ENCODE results near the gene ATP6V1D. TPM values are rescaled to one million over a fixed set of nuclear protein-coding genes. Genes with fewer than 3 reads are reported as not detected.
"Not testable (repeated sequence)": the region's sequence is repeated elsewhere in the genome, so short reads cannot be mapped to it uniquely, and the experiment has no call there.

ATP6V1D gene
- 100 to 1,000 TPM in 1 of 2 donors, 10 to 100 TPM in 1; 58.2 to 134 TPM for total RNA-seq
- 10 to 100 TPM; 49.6 to 62.3 TPM for polyA plus RNA-seq
- long read RNA-seq, donor 1, transcript ATP6V1D-201 (9 exons, 1,845 nt), result major isoform, 20 of 28 reads
- long read RNA-seq, donor 1, partial matches to known transcripts, result 5 of 28 reads
- long read RNA-seq, donor 1, other reads (novel, unspliced or antisense), result 0 of 28 reads
- long read RNA-seq, donor 2, transcript ATP6V1D-201 (9 exons, 1,845 nt), result major isoform, 8 of 9 reads
- long read RNA-seq, donor 2, partial matches to known transcripts, result 0 of 9 reads
- long read RNA-seq, donor 2, other reads (novel, unspliced or antisense), result 0 of 9 reads
- long read RNA-seq, donor 3, transcript ATP6V1D-201 (9 exons, 1,845 nt), result major isoform, 13 of 15 reads
- long read RNA-seq, donor 3, partial matches to known transcripts, result 0 of 15 reads
- long read RNA-seq, donor 3, other reads (novel, unspliced or antisense), result 0 of 15 reads
- long read RNA-seq, donor 4, partial matches to known transcripts, result 0 of 4 reads
- long read RNA-seq, donor 4, other reads (novel, unspliced or antisense), result 0 of 4 reads
- long read RNA-seq, donor 5, transcript ATP6V1D-201 (9 exons, 1,845 nt), result major isoform, 16 of 19 reads
- long read RNA-seq, donor 5, partial matches to known transcripts, result 0 of 19 reads
- long read RNA-seq, donor 5, other reads (novel, unspliced or antisense), result 0 of 19 reads

GRCh38 chr14:67359775-67360469 lies at the start of gene ATP6V1D, which contains the start of gene EIF2S1:
TSS of gene ATP6V1D (minus strand) at chr14:67359804. CDS start at chr14:67359698, 106 bp downstream.
TSS of gene EIF2S1 (plus strand) at chr14:67360328. CDS start at chr14:67364768, 4,440 bp downstream.
- peaks cover 0 to 24% (median 11%) of the 10 kb centered on the region in 5 donors for H3K4me1 ChIP-seq (ENCODE audit: control insufficient read depth in 5 of 5, insufficient read depth in 5 of 5, low read length in 5 of 5)
- H3K9me3 ChIP-seq (ENCODE audit: control insufficient read depth in 4 of 4, insufficient read depth in 3 of 4, low read length in 3 of 4), result no peaks in the 10 kb centered on the region
- WGBS, 2 donors, result 0% methylated on average over 46 to 47 of the region's 47 CpGs
- H3K36me3 ChIP-seq (ENCODE audit: control insufficient read depth in 4 of 4, insufficient read depth in 4 of 4, low read length in 4 of 4), result peaks cover 0 to 7% (median 1%) of the 10 kb centered on the region in 4 donors
- no peaks in the 10 kb centered on the region for H3K27me3 ChIP-seq (ENCODE audit: control insufficient read depth in 3 of 3, insufficient read depth in 3 of 3, low read length in 2 of 3)
- H3K9ac ChIP-seq (ENCODE audit: insufficient read depth in 1 of 2, low read length in 2 of 2), result peak within 1 kb of the TSS; percentile 80 to 98
- peak within 1 kb of the TSS; percentile 83 for H3K4me3 ChIP-seq
- ATAC-seq (ENCODE audit: insufficient read depth, low FRiP score) (peak; percentile 95), DNase-seq (peak; percentile 100)
- H3K27ac ChIP-seq (ENCODE audit: low read depth in 1 of 2, low read length in 1 of 2), result peak within 1 kb of the TSS; percentile 92 to 93
- TF ChIP-seq, protein P1, sequence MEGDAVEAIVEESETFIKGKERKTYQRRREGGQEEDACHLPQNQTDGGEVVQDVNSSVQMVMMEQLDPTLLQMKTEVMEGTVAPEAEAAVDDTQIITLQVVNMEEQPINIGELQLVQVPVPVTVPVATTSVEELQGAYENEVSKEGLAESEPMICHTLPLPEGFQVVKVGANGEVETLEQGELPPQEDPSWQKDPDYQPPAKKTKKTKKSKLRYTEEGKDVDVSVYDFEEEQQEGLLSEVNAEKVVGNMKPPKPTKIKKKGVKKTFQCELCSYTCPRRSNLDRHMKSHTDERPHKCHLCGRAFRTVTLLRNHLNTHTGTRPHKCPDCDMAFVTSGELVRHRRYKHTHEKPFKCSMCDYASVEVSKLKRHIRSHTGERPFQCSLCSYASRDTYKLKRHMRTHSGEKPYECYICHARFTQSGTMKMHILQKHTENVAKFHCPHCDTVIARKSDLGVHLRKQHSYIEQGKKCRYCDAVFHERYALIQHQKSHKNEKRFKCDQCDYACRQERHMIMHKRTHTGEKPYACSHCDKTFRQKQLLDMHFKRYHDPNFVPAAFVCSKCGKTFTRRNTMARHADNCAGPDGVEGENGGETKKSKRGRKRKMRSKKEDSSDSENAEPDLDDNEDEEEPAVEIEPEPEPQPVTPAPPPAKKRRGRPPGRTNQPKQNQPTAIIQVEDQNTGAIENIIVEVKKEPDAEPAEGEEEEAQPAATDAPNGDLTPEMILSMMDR (IDR thresholded peaks at IDR 0.05; ENCODE audit: control extremely low read depth, extremely low read depth), result peak; percentile 82

DNA sequence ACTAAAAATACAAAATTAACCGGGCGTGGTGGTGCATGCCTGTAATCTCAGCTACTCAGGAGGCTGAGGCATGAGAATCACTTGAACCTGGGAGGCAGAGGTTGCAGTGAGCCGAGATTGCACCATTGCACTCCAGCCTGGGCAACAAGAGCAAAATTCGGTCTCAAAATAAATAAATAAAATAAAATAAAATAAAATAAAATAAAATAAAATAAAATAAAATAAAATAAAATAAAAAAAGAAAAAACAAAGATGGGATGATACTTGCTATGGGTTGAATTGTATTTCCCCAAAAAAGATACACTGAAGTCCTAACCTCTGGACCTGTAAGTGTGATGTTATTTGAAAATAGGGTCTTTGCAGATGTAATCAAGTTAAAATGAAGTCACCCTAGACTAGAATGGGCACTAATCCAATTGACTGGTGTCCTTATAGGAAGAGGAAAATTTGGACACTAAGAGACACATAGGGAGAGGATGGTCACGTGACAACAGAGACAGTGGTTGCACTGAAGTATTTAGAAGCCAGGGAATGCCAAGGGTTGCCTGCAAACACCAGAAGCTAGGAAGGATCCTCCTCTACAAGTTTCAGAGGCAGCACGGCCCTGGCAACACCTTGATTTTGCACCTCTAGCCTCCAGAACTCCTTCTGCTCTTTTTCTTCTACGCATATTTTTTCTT lies 48.7 kb upstream of the ATP6V1D start:
- not testable (repeated sequence) for DNase-seq; H3K36me3 ChIP-seq (ENCODE audit: control insufficient read depth in 4 of 4, insufficient read depth in 4 of 4, low read length in 4 of 4); H3K9ac ChIP-seq (ENCODE audit: insufficient read depth in 1 of 2, low read length in 2 of 2); H3K4me1 ChIP-seq (ENCODE audit: control insufficient read depth in 5 of 5, insufficient read depth in 5 of 5, low read length in 5 of 5); H3K4me3 ChIP-seq; H3K27ac ChIP-seq (ENCODE audit: low read depth in 1 of 2, low read length in 1 of 2); ATAC-seq (ENCODE audit: insufficient read depth, low FRiP score); H3K9me3 ChIP-seq (ENCODE audit: control insufficient read depth in 4 of 4, insufficient read depth in 3 of 4, low read length in 3 of 4)
- peaks cover 0 to 12% (median 11%) of the 10 kb centered on the region in 3 donors for H3K27me3 ChIP-seq (ENCODE audit: control insufficient read depth in 3 of 3, insufficient read depth in 3 of 3, low read length in 2 of 3)
- 89 to 93% methylated on average over 7 of the region's 7 CpGs for WGBS, 2 donors

- no peak overlapping the region for H3K4me3 ChIP-seq
- no peaks in the 10 kb centered on the region for H3K9me3 ChIP-seq (ENCODE audit: control insufficient read depth in 4 of 4, insufficient read depth in 3 of 4, low read length in 3 of 4)
- no peak overlapping the region for H3K27ac ChIP-seq (ENCODE audit: low read depth in 1 of 2, low read length in 1 of 2)
- H3K9ac ChIP-seq (ENCODE audit: insufficient read depth in 1 of 2, low read length in 2 of 2), result no peak overlapping the region
- no peak for DNase-seq
- H3K36me3 ChIP-seq (ENCODE audit: control insufficient read depth in 4 of 4, insufficient read depth in 4 of 4, low read length in 4 of 4), result no peaks in the 10 kb centered on the region
- no peaks in the 10 kb centered on the region for H3K4me1 ChIP-seq (ENCODE audit: control insufficient read depth in 5 of 5, insufficient read depth in 5 of 5, low read length in 5 of 5)
- H3K27me3 ChIP-seq (ENCODE audit: control insufficient read depth in 3 of 3, insufficient read depth in 3 of 3, low read length in 2 of 3), result no peaks in the 10 kb centered on the region
- 95 to 99% methylated on average over 5 of the region's 5 CpGs for WGBS, 2 donors
- TF ChIP-seq, protein P1 (IDR thresholded peaks at IDR 0.05; ENCODE audit: control extremely low read depth, extremely low read depth), result no peak
- ATAC-seq (ENCODE audit: insufficient read depth, low FRiP score), result no peak
Observed at GRCh38 chr14:67405771-67406170, 46.2 kb upstream of the ATP6V1D start.

All from lung (tissue), 16 donors.